ENCODE results near the gene IDI1.
"Not testable (repeated sequence)": the region's sequence is repeated elsewhere in the genome, so short reads cannot be mapped to it uniquely, and the experiment has no call there.

IDI1 gene

GRCh38 chr10:1078668-1079067, 29.7 kb upstream of the IDI1 start:
- no peak for DNase-seq (ENCODE audit: low read depth)
- no peak for TF ChIP-seq CTCF (IDR thresholded peaks at IDR 0.05; ENCODE audit: control insufficient read depth, extremely low read depth, insufficient read depth)
- H3K4me3 ChIP-seq (ENCODE audit: low read depth, low read length): no peak overlapping the region

- no peak for DNase-seq (ENCODE audit: low read depth)
Observed at GRCh38 chr10:1074748-1075308, 25.9 kb upstream of the IDI1 start.

DNA sequence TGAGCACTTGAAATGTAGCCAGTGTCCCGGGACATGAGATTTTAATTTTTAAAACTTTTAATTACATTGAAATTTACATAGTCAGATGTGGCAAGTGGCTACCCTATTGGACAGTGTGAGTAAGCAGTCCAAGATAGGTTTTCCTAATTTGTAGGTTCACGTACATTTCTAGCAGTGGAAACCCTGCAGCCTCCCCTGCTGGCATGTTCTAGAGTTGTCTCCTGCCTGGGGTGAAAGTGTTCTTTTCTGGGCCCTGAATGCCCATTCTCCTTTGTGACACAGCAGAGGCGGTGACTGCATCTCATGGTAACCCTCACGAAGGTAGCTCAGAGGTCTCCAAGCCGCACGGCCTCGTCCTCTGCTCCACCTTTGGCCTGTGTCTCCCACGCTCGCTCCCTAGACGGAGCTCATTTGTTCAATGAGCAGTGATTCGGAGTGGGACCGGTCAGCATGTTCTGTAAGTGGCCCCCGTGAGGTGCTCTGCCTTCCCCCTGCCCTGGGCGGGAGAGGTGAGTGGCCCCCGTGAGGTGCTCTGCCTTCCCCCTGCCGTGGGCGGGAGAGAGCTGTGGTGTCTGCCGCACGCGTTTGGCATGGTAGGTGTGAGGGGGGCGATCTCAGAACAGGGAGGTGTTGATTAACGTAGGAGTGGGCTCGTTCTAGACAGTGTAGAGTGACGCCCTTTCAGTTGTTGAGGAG, 25.3 kb upstream of the IDI1 start:
- no peak for DNase-seq (ENCODE audit: low read depth)
- H3K4me3 ChIP-seq (ENCODE audit: low read depth, low read length): no peak overlapping the region
- TF ChIP-seq CTCF (IDR thresholded peaks at IDR 0.05; ENCODE audit: control insufficient read depth, extremely low read depth, insufficient read depth): no peak

More at GRCh38 chr10:1074748-1075308, 25.9 kb upstream of the IDI1 start:
- no peak overlapping the region for H3K4me3 ChIP-seq (ENCODE audit: low read depth, low read length)
- TF ChIP-seq CTCF (IDR thresholded peaks at IDR 0.05; ENCODE audit: control insufficient read depth, extremely low read depth, insufficient read depth): peak; percentile 38

- no peak overlapping the region for H3K4me3 ChIP-seq (ENCODE audit: low read depth, low read length)
- DNase-seq (ENCODE audit: low read depth): no peak
- TF ChIP-seq CTCF (IDR thresholded peaks at IDR 0.05; ENCODE audit: control insufficient read depth, extremely low read depth, insufficient read depth): no peak
Observed at GRCh38 chr10:1070919-1071318, 22.0 kb upstream of the IDI1 start.

- no peak overlapping the region for H3K4me3 ChIP-seq (ENCODE audit: low read depth, low read length)
- no peak for DNase-seq (ENCODE audit: low read depth)
- no peak for TF ChIP-seq CTCF (IDR thresholded peaks at IDR 0.05; ENCODE audit: control insufficient read depth, extremely low read depth, insufficient read depth)
Observed at GRCh38 chr10:1068380-1069361, 19.8 kb upstream of the IDI1 start.

DNA sequence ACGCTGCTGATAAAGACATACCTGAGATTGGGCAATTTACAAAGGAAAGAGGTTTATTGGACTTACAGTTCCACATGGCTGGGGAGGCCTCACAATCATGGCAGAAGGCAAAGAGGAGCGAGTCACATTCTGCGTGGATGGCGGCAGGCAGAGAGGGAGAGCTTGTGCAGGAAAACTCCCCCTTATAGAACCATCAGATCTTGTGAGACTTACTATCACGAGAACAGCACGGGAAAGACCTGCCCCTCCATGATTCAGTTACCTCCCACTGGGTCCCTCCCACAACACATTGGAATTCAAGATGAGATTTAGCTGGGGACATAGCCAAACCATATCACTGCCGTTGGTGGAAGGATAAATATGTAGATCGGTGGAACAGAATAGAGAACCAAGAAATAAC, 17.8 kb upstream of the IDI1 start:
- not testable (repeated sequence) for DNase-seq (ENCODE audit: low read depth)

GRCh38 chr10:1064964-1065247, 16.0 kb upstream of the IDI1 start:
- no peak for DNase-seq (ENCODE audit: low read depth)
- no peak for TF ChIP-seq CTCF (IDR thresholded peaks at IDR 0.05; ENCODE audit: control insufficient read depth, extremely low read depth, insufficient read depth)
- no peak overlapping the region for H3K4me3 ChIP-seq (ENCODE audit: low read depth, low read length)

More for the DNA sequence above, 17.8 kb upstream of the IDI1 start:
- not testable (repeated sequence) for H3K4me3 ChIP-seq (ENCODE audit: low read depth, low read length)
